Endodermal cell (in vitro differentiated cells): Measurements from ENCODE around the gene PTMS. TPM values are rescaled to one million over a fixed set of nuclear protein-coding genes. Genes with fewer than 3 reads are reported as not detected.
A peak's percentile ranks its signal among the peaks of the same experiment; 100 is the strongest.

Experiments
- DNase-seq: peaks from one replicate; pipeline ENCODE4 v3.0.0-alpha.2; 2017
- H3K27ac ChIP-seq: 2 replicates; pipeline ENCODE4 v1.5.1; 2013; ENCODE audit warnings: mild to moderate bottlenecking, low read depth, low read length, moderate library complexity
- H3K27me3 ChIP-seq: 2 replicates; pipeline ENCODE4 v1.6.1; 2013; ENCODE audit warnings: mild to moderate bottlenecking, low read length, moderate library complexity; ENCODE audit not compliant: insufficient read depth, control insufficient read depth, poor library complexity, severe bottlenecking
- H3K36me3 ChIP-seq: 2 replicates; pipeline ENCODE4 v1.7.0; 2013; ENCODE audit warnings: mild to moderate bottlenecking, low read length, moderate library complexity; ENCODE audit not compliant: control insufficient read depth, insufficient read depth
- H3K4me1 ChIP-seq: one replicate; pipeline ENCODE4 v1.7.0; 2013; ENCODE audit warnings: low read length; ENCODE audit not compliant: control insufficient read depth, insufficient read depth
- H3K4me3 ChIP-seq: 2 replicates; pipeline ENCODE4 v1.5.1; 2013; ENCODE audit warnings: mild to moderate bottlenecking, low read length, moderate library complexity
- H3K9ac ChIP-seq: 2 replicates; pipeline ENCODE4 v1.6.1; 2013; ENCODE audit warnings: mild to moderate bottlenecking, low read length, moderate library complexity; ENCODE audit not compliant: poor library complexity, severe bottlenecking; ENCODE audit errors: extremely low read depth
- H3K9me3 ChIP-seq: 2 replicates; pipeline ENCODE4 v1.6.1; 2013; ENCODE audit warnings: mild to moderate bottlenecking, low read length, moderate library complexity; ENCODE audit not compliant: control insufficient read depth
- H3K27ac Mint-ChIP-seq: 2 replicates; pipeline ENCODE4 v1.8.0; 2020; ENCODE audit warnings: mixed read lengths
- H3K27me3 Mint-ChIP-seq: 2 replicates; pipeline ENCODE4 v1.8.0; 2021; ENCODE audit warnings: mild to moderate bottlenecking, mixed read lengths; ENCODE audit not compliant: insufficient read depth
- H3K36me3 Mint-ChIP-seq: 2 replicates; pipeline ENCODE4 v1.8.0; 2020; ENCODE audit warnings: low read depth, mixed read lengths
- H3K4me1 Mint-ChIP-seq: 2 replicates; pipeline ENCODE4 v1.8.0; 2020; ENCODE audit warnings: mixed read lengths
- H3K4me3 Mint-ChIP-seq: 2 replicates; pipeline ENCODE4 v1.8.0; 2020; ENCODE audit warnings: mild to moderate bottlenecking, moderate library complexity, mixed read lengths
- H3K9me3 Mint-ChIP-seq: 2 replicates; pipeline ENCODE4 v1.8.0; 2020; ENCODE audit warnings: mild to moderate bottlenecking, mixed read lengths
- CTCF ChIP-seq: fragments of 200-600 bp; sonication (generic); conservative IDR thresholded peaks from 2 replicates; pipeline ENCODE4 v1.5.0; 2021; ENCODE audit warnings: antibody characterized with exemption, mild to moderate bottlenecking
- WGBS, 2 experiments: methylation state at CpG; one replicate each; pipeline versions ENCODE4 v1.1.5 to v1.1.7; 2013; ENCODE audit warnings: missing lambda C conversion rate in 2 of 2, mixed read lengths in 1 of 2; ENCODE audit not compliant: insufficient coverage in 1 of 2, insufficient read length in 1 of 2; 5-methylcytosine and 5-hydroxymethylcytosine counted together
- total RNA-seq, 2 donors: library from RNA; stranded (reverse); fragmentation: NEBNext Ultra II Directional in 1 of 2; extraction: Animal tissue kit (Norgen Biotek cat#: 25700) in 1 of 2; gene quantifications; 2 replicates in 1 of 2; 3 replicates in 1 of 2; pipeline ENCODE4 v1.2.1, GENCODE V29; 2021

Gene PTMS
- total RNA-seq, 2 donors from 2014 or later: 637 to 888 TPM

GRCh38 chr12:6817662-6818157, 51.5 kb downstream of the PTMS start:
- Mint-ChIP-seq H3K4me3 (no peak overlapping the region), H3K27me3 (peaks cover 77% of the 10 kb centered on the region), H3K4me1 (peaks cover 47% of the 10 kb centered on the region), H3K27ac (no peak overlapping the region), H3K9me3 (no peaks in the 10 kb centered on the region), H3K36me3 (no peaks in the 10 kb centered on the region)
- Histone ChIP-seq H3K4me3 (no peak overlapping the region), H3K36me3 (no peaks in the 10 kb centered on the region), H3K9ac (no peak overlapping the region), H3K4me1 (peaks cover 9% of the 10 kb centered on the region), H3K27ac (no peak overlapping the region), H3K9me3 (no peaks in the 10 kb centered on the region), H3K27me3 (peaks cover 28% of the 10 kb centered on the region)
- WGBS, 2 experiments: 89 to 97% methylated on average over 13 to 20 of the region's 20 CpGs
- DNase-seq: peak; percentile 37
- no peak for TF ChIP-seq CTCF

GRCh38 chr12:6818222-6818621, 52.1 kb downstream of the PTMS start:
- Mint-ChIP-seq H3K9me3 (no peaks in the 10 kb centered on the region), H3K27ac (peak overlapping the region; percentile 68), H3K4me3 (no peak overlapping the region), H3K36me3 (no peaks in the 10 kb centered on the region), H3K27me3 (peaks cover 80% of the 10 kb centered on the region), H3K4me1 (peaks cover 52% of the 10 kb centered on the region)
- Histone ChIP-seq H3K4me3 (no peak overlapping the region), H3K9me3 (no peaks in the 10 kb centered on the region), H3K36me3 (no peaks in the 10 kb centered on the region), H3K27me3 (peaks cover 33% of the 10 kb centered on the region), H3K4me1 (peaks cover 9% of the 10 kb centered on the region), H3K27ac (peak overlapping the region; percentile 58), H3K9ac (no peak overlapping the region)
- 75 to 85% methylated on average over 7 to 10 of the region's 10 CpGs for WGBS, 2 experiments
- peak; percentile 90 for DNase-seq
- no peak for TF ChIP-seq CTCF

DNA sequence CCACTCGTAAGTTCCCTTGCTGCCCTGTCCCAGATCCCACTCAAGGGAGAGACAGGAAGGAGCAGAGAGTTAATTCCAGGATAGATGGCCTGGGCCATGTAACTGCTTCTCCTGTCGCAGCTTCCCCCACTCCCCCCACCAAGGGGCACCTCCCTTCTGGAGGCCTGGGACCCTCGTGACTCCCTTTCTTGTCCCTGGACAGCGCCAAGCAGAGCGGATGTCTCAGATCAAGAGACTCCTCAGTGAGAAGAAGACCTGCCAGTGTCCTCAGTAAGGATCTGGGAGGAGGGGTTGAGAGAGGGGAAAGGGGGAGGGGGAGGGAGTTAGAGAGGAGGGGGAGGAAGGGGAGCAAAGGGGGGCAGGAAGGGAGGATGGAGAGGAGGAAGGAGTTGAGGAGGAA, 52.5 kb downstream of the PTMS start:
- no peaks in the 10 kb centered on the region for H3K36me3 ChIP-seq
- peak overlapping the region; percentile 58 for H3K27ac ChIP-seq
- H3K9me3 ChIP-seq: no peaks in the 10 kb centered on the region
- peaks cover 35% of the 10 kb centered on the region for H3K27me3 ChIP-seq
- 92% methylated on average over 5 of the region's 5 CpGs; no CpG with 5 or more reads in 1 of the 2 experiments for WGBS, 2 experiments
- DNase-seq: no peak
- no peak overlapping the region for H3K4me3 ChIP-seq
- Mint-ChIP-seq H3K4me3 (no peak overlapping the region), H3K27me3 (peaks cover 80% of the 10 kb centered on the region), H3K36me3 (no peaks in the 10 kb centered on the region), H3K4me1 (peaks cover 52% of the 10 kb centered on the region), H3K9me3 (no peaks in the 10 kb centered on the region), H3K27ac (peak overlapping the region; percentile 68)
- no peak for TF ChIP-seq CTCF
- H3K9ac ChIP-seq: no peak overlapping the region
- peaks cover 9% of the 10 kb centered on the region for H3K4me1 ChIP-seq
